ENCODE data around the gene DCUN1D2.

DNA sequence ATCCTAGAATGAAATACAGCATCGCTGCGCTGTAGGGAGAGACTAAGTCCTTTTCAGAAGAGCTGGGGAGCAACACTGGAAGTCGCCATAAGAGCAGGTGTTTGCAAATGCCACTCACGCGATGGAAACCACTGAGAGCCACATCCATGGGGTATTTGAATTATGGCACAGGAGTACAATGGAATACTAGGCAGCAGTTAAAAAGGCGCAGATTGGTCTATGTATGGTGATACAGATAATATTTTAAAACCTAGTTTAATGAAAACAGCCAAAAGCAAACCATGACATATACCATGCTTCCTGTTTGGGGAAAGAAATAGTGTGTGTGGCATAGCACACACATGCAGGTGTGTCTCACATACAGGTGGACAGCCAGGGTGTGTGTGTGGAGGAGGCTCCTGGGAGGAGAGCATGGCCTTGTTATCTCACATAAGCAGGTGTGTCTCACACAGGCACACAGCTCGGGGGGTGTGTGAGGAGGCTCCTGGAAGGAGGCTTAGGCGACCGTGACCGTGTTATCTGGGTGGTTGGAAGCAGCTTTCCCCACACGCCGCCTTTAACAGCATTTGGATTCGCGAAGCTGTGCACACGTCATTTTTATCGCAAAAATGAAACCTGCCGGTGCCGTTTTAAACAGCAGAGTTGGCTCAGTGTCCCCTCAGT lies 70.8 kb downstream of the DCUN1D2 start:
- TF ChIP-seq CREB1 (IDR thresholded peaks at IDR 0.05; ENCODE audit: low read depth) (no peak), SMARCA5 (IDR thresholded peaks at IDR 0.05) (no peak), EP300 (IDR thresholded peaks at IDR 0.05; ENCODE audit: borderline replicate concordance in 1 of 2, control insufficient read depth in 1 of 2, low read depth in 2 of 2, low read length in 2 of 2) (no peak), SIX5 (IDR thresholded peaks at IDR 0.05; ENCODE audit: low read depth, low read length, severe bottlenecking) (no peak), POLR2A (IDR thresholded peaks at IDR 0.05; ENCODE audit: low read depth, low read length) (no peak), SP1 (IDR thresholded peaks at IDR 0.05; ENCODE audit: low read depth, low read length) (no peak), HDAC2 (IDR thresholded peaks at IDR 0.05) (no peak), EZH2 (IDR thresholded peaks at IDR 0.05; ENCODE audit: borderline replicate concordance, control insufficient read depth, low read depth, low read length) (no peak)
- TF ChIP-seq, protein P1, sequence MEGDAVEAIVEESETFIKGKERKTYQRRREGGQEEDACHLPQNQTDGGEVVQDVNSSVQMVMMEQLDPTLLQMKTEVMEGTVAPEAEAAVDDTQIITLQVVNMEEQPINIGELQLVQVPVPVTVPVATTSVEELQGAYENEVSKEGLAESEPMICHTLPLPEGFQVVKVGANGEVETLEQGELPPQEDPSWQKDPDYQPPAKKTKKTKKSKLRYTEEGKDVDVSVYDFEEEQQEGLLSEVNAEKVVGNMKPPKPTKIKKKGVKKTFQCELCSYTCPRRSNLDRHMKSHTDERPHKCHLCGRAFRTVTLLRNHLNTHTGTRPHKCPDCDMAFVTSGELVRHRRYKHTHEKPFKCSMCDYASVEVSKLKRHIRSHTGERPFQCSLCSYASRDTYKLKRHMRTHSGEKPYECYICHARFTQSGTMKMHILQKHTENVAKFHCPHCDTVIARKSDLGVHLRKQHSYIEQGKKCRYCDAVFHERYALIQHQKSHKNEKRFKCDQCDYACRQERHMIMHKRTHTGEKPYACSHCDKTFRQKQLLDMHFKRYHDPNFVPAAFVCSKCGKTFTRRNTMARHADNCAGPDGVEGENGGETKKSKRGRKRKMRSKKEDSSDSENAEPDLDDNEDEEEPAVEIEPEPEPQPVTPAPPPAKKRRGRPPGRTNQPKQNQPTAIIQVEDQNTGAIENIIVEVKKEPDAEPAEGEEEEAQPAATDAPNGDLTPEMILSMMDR (IDR thresholded peaks at IDR 0.05 in 2 of 3, conservative IDR thresholded peaks at IDR 0.05 in 1 of 3; ENCODE audit: control insufficient read depth in 2 of 3, extremely low read depth in 1 of 3, insufficient read depth in 1 of 3, low read depth in 3 of 3, low read length in 3 of 3) = no peak
- TF ChIP-seq, protein P2, sequence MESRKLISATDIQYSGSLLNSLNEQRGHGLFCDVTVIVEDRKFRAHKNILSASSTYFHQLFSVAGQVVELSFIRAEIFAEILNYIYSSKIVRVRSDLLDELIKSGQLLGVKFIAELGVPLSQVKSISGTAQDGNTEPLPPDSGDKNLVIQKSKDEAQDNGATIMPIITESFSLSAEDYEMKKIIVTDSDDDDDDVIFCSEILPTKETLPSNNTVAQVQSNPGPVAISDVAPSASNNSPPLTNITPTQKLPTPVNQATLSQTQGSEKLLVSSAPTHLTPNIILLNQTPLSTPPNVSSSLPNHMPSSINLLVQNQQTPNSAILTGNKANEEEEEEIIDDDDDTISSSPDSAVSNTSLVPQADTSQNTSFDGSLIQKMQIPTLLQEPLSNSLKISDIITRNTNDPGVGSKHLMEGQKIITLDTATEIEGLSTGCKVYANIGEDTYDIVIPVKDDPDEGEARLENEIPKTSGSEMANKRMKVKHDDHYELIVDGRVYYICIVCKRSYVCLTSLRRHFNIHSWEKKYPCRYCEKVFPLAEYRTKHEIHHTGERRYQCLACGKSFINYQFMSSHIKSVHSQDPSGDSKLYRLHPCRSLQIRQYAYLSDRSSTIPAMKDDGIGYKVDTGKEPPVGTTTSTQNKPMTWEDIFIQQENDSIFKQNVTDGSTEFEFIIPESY (IDR thresholded peaks at IDR 0.05) = no peak
